SHP77 treated with DMSO at 0.1 percent for 48 hours (cell line): ENCODE measurements around the gene POT1.

Source experiments
- DNase-seq: peaks from one replicate; lab custom pipeline; 2025; lab: John Stamatoyannopoulos, UW

The POT1 gene

DNA sequence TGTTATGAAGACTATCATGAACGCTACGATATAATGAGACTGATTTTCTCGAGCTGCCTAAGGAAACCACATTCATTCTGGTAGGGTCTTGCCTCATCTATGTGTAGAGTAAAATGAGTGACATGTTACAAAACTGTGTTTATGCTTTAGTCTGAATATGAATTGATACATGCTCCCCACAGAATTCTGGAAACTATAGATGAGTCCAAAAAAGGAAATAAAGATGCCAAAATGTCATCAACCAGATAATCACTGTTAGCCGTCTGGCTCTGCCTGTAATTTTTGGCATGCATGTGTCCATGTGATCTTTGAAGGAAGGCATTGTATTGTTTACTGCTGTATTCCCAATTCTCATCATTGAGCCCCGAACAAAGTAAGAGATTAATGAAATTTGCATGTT, 121.4 kb downstream of the POT1 start:
- DNase-seq, result no peak

DNA sequence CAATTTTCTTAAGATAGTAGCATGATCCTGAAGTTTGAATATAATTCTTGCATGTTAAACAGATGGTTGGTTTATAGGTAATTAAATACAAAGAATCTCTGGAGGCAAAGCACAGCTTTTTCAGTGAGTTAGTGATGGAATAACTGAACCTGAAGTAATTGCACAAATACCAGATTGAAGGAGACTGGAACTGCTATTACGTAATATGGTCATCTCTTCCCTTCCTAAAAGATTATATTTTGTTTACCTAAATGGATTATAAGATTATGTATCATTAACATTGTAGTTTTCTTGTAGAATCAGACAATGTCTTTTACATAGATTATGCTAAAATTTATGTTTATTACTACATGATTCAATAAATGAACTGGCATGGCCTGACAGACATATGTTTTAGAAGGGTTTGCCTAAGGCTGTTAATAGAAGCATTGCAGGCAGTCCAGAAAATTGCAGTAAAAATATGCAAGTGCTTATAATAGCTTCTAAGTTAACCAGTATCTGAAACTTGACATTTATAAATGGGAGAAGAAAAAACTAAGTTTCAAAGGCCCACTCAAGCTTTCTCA, 128.2 kb downstream of the POT1 start:
- no peak for DNase-seq

DNA sequence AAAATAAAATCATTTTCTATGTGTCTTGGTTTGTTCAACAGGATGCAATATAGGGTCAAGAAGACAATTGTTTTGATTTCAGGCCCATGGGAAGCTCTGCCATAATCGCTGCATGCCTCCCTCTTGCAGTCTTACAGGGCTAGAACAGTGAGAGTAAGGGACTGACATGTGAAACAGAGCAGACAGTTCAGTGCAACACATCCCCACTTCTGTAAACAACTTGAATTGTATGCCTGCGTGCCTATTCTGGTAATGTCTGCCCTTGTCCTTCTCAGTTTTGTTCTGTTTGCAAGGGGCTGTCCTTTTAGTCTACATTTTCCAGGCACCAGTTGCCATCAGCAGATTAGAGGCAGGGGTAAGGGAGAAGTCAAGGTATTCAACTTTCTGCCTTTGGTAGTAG, 129.2 kb downstream of the POT1 start:
- DNase-seq, result no peak

DNA sequence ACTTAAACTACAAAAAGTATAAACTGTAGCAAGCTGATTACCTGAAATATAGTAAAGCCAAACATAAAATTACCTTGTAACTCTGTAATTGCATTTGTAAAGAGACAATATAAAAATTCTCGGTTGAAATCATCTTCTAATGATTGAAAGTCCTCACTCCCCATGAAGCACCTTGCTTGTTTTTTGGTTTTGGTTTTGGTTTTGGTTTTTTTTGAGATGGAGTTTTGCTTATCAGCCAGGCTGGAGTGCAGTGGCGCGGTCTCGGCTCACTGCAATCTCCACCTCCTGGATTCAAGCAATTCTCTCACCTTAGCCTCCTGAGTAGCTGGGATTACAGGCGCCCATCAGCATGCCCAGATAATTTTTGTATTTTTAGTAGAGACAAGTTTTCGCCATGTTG, 130.2 kb downstream of the POT1 start:
- DNase-seq, result no peak

DNA sequence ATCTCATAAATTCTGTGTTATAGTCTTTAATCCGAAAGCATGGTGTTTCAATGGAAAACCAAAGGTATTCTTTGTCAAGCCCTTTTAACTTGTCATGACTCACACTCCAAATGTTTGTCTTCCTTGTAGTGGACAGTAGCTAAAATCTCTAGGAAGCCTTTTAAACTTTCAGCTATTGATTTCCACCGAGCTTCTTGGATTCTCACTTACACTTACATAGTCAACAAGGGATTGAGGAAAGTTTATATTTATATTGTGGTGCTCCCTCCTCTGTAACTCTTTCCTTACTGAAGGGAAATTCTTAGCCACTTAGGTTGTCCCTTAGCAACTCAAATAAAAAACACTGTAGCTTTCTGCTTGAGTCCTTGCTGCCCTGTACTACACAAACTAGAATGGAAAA, 132.9 kb downstream of the POT1 start:
- DNase-seq, result no peak

DNA sequence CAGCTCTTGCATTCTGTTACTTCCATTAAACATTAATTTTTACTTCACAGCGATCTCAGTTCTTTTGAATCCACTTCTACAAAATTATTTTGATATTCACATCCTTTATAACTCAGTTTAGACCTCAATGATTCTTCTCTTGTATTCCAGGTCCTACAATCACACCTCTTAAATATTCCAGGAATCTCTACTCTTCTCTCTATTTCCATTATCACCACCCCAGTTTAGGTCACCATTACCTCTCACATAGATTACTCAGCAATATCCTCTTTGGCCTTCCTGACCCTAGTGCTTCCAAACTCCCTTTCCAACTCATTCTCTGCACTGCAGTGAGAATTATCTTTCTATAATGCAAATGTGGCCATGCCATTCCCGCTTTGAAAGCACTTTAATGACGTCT, 136.9 kb downstream of the POT1 start:
- DNase-seq, result no peak

DNA sequence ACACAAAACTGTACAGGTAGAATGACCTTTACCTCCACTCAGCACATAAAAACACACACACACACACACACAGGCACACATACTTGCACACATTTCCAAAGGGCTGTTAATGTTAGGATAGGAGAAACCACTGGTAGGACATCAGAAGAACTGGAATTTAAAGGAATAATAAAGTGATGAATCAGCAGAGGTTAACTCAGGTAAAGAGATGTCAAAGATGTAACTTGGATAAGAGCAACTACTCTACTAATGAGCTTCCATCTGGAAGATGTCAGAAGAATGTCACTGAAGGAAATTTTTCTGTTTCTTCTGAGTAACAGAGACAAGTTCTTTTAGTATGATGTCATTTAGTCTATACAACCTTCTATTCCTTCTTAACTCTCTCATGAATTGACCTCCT, 137.6 kb downstream of the POT1 start:
- DNase-seq, result no peak

DNA sequence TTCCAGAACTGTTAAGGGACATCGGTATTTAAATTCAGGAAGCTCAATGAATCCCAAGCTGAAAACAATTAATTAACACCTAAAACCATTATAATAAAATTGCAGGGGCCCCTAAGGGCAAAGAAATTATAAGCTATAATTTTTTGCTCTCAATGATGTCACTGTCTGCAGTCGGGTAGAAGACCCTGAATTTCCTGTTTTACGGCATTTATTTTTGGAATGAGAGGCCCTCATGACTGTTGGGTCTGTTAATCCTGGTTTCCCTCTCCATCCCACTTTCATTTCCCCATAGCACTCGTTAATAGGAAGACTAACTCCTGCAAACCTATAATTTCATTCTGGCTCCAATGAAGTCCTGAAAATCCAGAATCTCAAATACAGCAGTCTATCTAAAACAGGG, 138.2 kb downstream of the POT1 start:
- no peak for DNase-seq

DNA sequence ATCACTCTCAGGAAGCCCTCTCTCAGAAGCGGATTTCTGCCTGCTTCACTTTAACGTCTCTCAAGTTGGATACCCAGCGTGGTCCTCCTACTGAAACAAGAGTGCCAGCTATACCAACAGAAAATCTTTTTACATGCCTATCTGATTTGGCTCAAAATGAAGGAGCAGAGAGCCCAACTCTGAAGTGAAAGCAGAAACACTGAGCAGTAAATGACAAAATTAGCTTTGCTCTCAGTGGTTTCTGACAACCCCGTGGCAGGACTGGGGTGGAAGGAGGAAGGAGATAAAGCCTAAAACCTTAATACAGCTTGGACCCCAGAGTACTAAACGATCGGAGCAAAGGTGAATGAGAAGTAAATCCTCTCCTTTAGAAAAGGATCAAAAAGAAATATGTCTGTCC, 139.0 kb downstream of the POT1 start:
- DNase-seq, result no peak

DNA sequence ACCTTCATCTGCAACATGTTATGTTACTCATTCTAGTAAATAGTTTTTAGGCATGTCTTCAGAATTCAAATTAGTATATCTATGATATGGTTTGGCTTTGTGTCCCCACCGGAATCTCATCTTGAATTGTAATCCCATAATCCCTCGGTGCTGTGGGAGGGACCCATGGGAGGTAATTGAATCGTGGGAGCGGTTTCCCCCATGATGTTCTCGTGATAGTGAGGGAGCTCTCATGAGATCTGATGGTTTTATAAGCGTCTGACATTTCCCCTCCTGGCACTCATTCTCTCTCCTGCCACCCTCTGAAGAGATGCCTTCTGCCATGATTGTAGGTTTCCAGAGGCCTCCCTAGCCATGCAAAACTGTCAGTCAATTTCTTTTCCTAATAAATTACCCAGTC, 143.6 kb downstream of the POT1 start:
- no peak for DNase-seq

DNA sequence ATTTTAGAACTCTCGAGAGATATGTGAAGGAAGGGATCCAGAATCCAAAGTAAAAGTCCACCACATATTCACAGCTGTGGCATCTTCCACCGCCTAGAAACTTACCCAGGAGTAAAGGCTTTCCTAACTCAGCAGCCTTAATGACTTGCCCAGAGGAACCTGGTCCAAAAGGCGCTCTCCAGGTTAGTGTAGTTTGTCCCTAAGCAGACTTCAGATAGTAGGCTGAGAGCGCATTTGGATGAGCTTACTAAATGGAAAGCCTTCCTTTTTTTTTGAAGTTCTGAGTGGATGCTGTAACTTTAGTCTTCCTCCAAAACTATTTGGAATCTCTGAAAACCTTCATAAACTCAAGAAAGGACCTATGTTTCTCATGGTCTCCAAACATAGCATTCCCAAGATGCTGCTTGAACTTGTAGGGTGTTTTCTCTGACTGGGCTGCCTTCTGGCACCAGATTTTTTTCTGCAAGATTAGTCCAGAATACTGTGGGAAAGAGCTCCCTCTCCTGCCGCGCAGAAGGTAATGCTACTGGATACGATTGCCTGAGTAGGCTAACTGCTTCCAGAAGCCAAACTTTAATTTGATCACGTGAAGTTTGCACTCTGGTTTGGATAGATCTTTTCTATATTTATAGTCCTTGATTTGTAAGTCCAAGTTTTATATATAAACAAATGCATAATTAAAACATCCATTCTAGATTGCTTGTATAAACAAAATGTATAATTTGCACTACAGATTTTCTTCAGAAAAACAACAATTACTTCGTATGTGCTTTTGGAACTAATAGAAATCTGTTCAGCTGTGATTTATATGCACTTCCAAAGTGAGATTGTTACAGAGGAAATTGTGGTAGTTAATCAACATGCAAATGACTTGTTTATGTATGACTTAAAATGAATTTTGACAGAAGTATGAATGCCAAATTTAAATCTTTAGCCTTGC, 144.5 kb downstream of the POT1 start:
- DNase-seq, result peak; percentile 22

DNA sequence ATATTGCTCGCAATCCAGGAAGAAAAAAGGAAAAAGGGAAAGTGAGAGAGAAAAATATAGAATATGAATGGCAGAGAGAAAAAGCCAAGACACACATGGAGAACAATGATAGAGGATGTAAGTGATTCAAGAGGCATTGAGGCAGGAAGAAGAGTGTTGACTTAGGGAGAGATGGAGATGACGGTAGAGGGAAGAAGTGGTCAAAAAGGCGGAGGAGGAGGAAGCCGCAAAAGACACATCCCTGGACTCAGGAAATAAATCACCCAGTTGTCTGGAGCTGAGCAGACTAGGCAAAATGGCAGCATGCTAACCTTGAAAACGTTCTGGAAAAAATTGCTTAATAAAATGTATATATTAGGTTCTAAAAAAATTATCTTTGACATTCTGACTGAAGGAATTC, 146.4 kb downstream of the POT1 start:
- no peak for DNase-seq

DNA sequence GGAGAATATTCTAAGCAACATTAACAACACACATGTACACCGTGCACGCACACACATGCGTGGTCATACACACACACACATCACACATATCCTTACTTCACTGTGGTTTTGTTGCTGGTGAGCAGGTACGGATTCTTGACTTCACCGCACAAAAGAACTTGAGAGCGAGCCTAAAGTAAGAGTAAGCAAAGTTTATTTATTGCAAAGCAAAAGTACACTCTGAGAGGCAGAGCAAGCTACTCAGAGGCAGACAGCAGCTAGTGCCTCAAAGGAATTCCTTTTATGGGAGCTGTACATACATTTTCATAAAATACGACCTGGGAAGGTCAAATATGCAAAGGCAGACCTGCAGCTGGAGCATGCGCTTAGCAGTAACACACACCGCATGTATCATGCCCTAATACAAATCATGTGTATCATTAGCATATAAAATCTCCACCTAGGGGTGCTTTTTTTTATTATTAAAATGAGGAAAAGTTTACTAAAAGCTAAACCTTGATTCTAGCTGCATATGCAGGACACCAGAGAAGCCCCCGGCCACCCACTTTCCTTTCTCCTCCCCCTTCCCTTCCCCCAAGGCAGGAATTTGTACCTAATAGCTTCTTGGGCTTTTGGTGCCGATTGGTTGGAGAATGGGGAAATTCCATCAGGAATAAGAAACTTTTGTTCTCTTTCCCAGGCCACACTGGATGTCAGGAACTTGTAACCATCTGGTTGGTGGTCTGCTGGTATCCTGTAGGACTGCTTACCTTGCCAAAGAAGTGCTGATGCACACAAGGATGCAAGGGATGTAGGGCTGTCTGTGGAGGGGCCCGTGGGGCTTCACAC, 147.5 kb downstream of the POT1 start:
- DNase-seq, result no peak

DNA sequence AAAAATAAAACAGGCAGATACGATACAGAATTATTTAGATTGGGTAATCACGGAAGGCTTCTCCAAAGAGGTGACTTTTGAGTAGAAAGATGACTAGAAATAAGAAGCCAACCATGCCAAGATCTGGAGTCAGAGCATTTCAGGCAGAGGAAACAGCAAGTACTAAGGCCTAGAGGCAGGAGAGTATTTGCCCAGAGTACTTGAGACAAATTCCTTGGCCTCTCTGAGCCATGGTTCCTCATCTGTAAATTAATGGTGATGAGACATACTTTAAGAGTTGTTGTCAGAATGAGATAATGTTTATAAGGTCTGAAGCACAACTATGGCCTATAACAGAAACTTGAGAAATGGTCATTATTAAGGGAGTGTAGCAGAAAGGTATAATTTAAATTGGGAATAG, 148.2 kb downstream of the POT1 start:
- DNase-seq, result no peak

DNA sequence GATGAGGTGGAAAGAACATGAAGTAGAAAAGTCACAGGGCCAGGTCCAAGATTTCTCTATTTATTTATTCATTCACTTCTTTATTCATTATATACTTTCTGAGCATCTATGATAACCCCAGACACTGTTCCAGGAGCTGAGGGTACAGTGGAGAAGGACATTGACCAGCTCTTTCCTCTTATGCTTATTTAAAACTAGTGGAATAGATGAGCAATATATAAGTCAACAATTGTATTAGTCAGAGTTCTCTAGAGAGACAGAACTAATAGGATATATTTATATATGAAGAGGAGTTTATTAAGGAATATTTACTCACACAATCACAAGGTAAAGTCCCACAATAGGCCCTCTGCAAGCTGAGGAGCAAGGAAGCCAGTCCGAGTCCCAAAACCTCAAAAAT, 149.0 kb downstream of the POT1 start:
- DNase-seq, result no peak

DNA sequence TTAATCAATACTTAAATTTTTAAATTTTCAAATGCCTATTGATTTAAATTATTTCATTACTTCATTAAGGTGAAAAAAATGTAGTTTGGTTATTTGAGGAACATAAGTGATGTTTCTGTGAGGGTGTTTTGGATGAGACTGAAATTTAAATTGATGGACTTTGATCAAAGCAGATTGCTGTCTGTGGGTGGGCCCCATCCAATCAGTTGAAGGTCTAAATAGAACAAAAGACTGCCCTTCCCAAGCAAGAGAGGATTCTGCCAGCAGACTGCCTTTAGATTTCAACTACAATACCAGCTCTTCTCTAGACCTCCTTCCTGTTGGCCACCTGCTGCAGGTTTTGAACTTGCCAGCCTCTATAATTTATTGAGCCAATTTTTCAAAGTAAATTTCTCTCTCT, 149.6 kb downstream of the POT1 start:
- no peak for DNase-seq

DNA sequence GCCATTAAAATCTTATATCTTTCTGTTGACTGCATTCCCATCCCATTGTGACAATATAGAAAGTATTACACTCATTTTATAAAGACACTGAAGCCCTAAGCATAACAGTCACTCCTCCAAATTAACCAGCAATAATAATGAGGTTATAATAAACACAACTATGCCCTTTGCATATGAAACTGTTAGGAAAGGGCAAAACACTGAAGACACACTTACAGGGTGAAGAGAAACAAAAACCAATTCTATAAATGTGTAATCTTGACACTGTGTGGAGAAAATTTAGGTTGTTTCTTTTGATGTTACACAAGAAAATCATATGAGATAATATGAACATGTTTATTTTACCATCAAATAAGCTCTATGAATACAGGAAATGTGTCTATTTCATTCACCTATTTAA, 150.0 kb downstream of the POT1 start:
- no peak for DNase-seq

DNA sequence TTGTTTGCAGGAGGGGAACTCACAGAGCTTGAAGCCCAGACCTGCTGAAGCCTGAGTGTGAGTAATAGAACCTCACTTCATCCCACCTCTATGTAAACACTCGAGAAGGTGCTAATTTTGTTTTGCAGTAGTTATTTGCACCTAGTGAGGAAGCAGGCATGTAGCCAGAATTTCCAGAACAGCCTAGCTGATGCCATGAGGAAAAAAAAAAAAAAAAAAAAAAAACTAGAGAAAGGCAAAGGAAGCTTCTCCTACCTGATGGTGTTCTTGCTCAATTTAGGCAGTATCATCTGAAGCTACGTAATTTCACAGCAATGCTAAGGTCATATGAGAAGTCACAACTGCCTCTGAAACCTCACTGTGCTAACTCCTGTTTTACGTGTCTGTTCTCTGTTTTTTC, 150.4 kb downstream of the POT1 start:
- DNase-seq, result peak; percentile 52

DNA sequence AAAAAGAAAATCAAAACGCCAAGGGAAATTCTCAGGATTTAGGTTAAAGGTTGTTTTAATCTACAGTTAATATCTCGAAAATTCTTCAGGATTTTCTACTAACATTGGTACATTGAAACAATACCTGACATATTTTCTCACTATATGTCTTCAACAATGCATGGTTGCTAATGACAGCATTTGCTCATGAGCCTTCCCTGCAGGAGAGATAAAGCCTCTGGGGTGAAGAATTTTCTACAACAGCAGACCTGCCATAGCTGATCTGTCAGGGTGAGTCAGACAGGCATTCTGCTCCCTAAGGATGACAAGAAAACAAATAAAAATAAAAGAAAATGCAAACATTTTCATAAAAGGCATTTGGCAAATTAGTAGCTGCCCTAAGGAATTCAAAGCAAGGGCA, 152.4 kb downstream of the POT1 start:
- DNase-seq, result no peak

DNA sequence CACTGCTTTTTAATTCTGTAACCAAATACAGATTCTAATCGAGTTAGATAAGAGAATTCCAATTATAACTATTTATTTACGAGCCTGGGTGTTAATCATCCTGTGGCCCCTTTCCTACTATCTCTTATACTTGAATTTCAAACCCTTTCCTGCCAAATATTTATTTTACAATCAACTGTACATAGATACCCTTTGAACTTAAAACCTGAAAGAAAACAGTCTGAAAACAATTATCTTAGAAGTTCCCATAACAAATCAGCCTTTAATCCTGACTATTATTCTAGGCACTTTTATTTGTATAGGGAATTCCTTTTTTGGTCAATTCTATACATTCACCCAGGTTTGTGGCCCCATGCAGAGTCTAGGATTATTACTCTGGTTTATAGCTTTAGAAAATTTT, 153.5 kb downstream of the POT1 start:
- no peak for DNase-seq

DNA sequence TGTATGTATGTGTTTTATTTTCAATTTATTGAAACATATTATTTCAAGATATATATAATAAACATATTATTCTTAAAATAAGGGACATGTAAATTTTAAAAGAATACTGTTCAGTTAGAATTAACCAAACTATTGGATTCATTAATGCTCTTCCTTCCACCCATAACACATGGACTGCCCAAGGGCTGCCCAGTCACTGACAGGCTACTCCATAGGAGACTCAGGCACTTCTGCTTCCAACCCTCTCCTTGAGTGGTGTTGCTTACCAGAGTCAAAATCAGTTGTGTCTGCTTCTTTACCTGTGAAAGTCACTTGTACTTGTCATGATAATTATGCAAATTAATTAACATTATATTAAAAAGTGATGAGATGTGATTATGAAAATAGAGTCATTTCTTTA, 154.2 kb downstream of the POT1 start:
- DNase-seq, result no peak

DNA sequence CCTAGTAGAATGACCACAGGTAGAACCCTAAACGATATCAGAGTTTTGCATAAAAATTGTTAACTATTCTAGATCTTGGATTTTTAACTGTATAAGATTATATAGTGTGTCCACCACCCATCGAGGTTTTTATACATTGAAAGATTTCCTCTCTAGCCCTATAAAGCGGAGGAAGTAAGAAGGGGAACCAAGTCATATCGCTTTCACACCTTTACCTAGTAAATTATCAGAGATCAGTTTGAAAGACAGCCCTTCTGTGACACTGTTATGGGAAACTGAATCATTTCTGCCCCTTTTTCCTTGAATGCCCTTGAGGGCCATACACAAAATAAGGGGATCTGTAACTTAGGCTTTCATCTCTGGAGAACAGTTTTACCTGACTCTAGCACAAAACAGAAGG, 155.7 kb downstream of the POT1 start:
- no peak for DNase-seq

DNA sequence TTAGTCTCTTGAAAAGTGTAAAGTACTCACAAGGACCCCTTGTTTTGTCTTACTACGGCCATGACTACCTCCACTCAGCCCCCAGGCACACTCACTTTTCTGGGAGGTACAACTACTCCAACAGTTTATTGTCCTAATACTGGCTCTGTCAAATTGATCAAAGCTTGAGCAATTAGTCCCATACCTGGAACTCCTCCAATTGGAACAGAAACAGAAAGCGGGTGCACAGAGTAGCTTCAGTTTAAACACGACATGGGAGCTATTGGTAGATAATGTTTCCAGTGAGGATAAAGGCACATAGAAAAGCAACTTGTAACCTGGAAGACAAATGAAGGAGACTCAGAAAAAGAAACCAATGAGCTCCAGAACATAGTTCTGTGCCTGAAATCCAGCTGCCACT, 156.3 kb downstream of the POT1 start:
- no peak for DNase-seq
